ENCODE data around the gene AMPH.

DNA sequence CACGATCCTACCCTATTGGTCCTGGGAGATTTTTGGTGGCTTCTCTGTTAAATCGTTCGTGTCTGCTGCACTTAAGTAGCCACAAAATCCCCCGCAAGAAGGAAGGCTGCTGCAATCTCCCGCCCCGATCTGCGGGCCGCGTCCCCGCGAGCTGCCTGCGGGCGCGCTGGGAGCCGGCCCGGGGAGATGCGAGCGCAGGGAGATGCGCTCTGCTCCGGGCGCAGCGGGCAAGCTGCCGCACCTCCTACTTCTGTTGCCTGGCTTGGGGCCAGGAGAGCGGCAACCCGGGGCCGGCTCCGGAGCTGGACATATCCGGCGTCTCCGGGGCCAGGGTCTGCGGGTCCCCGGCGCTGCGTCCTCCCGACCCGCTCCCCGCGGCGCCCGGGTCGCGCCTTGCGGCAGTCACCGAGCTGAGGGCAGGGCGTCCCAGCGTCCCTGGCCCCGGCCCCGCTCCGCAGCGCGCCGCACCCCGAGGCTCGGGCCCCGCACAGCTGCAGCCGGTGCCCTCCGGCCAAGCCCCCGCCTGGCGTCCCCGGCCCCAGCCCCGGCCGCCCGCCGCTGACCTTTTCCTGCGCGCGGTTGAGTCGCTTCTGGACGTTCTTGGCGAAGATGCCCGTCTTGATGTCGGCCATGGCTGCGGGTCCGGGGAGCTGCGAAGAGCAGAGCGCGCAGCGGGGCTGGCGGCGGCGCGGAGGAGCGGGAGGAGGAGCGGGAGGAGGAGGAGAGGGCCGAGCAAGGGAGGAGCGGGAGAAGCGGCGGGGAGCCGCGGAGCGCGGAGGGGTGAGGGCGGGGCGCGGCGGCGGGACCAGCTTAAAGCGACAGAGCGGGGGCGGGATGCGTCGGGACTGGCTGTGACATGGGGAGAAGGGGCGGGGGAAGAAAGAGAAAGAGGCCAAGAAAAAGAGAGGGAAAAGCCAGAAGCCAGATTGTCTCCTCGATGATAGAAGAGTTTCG lies at the start of gene AMPH:
- TF ChIP-seq, protein P1, sequence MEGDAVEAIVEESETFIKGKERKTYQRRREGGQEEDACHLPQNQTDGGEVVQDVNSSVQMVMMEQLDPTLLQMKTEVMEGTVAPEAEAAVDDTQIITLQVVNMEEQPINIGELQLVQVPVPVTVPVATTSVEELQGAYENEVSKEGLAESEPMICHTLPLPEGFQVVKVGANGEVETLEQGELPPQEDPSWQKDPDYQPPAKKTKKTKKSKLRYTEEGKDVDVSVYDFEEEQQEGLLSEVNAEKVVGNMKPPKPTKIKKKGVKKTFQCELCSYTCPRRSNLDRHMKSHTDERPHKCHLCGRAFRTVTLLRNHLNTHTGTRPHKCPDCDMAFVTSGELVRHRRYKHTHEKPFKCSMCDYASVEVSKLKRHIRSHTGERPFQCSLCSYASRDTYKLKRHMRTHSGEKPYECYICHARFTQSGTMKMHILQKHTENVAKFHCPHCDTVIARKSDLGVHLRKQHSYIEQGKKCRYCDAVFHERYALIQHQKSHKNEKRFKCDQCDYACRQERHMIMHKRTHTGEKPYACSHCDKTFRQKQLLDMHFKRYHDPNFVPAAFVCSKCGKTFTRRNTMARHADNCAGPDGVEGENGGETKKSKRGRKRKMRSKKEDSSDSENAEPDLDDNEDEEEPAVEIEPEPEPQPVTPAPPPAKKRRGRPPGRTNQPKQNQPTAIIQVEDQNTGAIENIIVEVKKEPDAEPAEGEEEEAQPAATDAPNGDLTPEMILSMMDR (IDR thresholded peaks at IDR 0.05): no peak
- TF ChIP-seq POLR2AphosphoS5 (IDR thresholded peaks at IDR 0.05): no peak
- no peak for TF ChIP-seq POLR2A (IDR thresholded peaks at IDR 0.05)
- TF ChIP-seq EP300 (IDR thresholded peaks at IDR 0.05; ENCODE audit: low read depth): no peak

All from transverse colon (tissue), 4 donors.